GM23338 (cell line): ENCODE results near the gene GSTM5.
"Not testable (repeated sequence)": the region's sequence is repeated elsewhere in the genome, so short reads cannot be mapped to it uniquely, and the experiment has no call there.

Source experiments
- CTCF ChIP-seq, 2 experiments: fragments of 200-600 bp in 1 of 2; sonication (generic) in 1 of 2; conservative IDR thresholded peaks; 2 replicates each; pipeline versions ENCODE4 v1.5.1 to v1.6.1; 2016 to 2017; ENCODE audit warnings: antibody characterized with exemption in 2 of 2, low read depth in 2 of 2, mild to moderate bottlenecking in 2 of 2, moderate library complexity in 1 of 2
- EZH2 ChIP-seq: fragments of 200-600 bp; sonication (generic); IDR thresholded peaks from one replicate; pipeline ENCODE4 v1.8.0; 2017; ENCODE audit warnings: antibody characterized with exemption, mild to moderate bottlenecking, low read depth; ENCODE audit not compliant: unreplicated experiment
- EZH2phosphoT487 ChIP-seq: fragments of 200-600 bp; sonication (generic); IDR thresholded peaks from one replicate; pipeline ENCODE4 v1.8.1; 2018; ENCODE audit warnings: antibody characterized with exemption; ENCODE audit not compliant: unreplicated experiment
- JUNB ChIP-seq: IDR thresholded peaks from one replicate; pipeline ENCODE4 v1.6.1; 2016; ENCODE audit warnings: antibody characterized with exemption; ENCODE audit not compliant: unreplicated experiment
- POLR2AphosphoS5 ChIP-seq: IDR thresholded peaks from 2 replicates; pipeline ENCODE4 v1.6.1; 2016; ENCODE audit warnings: antibody characterized with exemption, low read depth
- REST ChIP-seq: IDR thresholded peaks from one replicate; pipeline ENCODE4 v1.6.1; 2018; ENCODE audit warnings: antibody characterized with exemption; ENCODE audit not compliant: unreplicated experiment
- ZNF462 ChIP-seq: fragments of 250-450 bp; sonication (Bioruptor Pico); IDR thresholded peaks from 2 replicates; pipeline ENCODE4 v1.5.0; 2020; ENCODE audit warnings: mild to moderate bottlenecking, moderate library complexity

DNA sequence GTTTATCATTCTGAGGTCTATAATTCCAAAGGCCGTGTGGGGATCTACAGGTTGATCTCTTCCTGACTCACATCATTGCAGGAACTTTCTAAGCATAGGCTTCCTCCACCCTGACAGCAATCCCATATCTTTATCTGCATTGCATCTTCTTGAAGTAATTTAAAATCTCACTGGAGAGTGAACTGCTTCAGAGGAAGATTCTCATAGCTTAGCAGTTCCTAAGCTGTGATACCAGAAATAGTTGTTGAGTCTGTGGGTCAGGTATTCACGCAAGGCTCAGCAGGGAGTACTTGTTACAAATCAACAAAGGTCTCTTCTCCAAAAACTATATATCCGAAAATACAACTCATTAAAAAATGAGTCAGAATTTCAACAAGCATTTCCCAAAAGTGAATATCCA, 16.9 kb upstream of the GSTM5 start:
- TF ChIP-seq CTCF (conservative IDR thresholded peaks at IDR 0.05; ENCODE audit: low read depth in 2 of 2); EZH2; ZNF462; EZH2phosphoT487; POLR2AphosphoS5; REST; JUNB: not testable (repeated sequence)
